Activated CD4-positive, alpha-beta T cell treated with anti-CD3 and anti-CD28 coated beads, Interleukin-2, amount 50 U/mL, for 48 hours (primary cell): Measurements from ENCODE around the gene FBRSL1.

Source experiments
- DNase-seq, 2 experiments: peaks; one replicate each; pipeline ENCODE4 v3.0.0-alpha.2; 2020

Gene FBRSL1

DNA sequence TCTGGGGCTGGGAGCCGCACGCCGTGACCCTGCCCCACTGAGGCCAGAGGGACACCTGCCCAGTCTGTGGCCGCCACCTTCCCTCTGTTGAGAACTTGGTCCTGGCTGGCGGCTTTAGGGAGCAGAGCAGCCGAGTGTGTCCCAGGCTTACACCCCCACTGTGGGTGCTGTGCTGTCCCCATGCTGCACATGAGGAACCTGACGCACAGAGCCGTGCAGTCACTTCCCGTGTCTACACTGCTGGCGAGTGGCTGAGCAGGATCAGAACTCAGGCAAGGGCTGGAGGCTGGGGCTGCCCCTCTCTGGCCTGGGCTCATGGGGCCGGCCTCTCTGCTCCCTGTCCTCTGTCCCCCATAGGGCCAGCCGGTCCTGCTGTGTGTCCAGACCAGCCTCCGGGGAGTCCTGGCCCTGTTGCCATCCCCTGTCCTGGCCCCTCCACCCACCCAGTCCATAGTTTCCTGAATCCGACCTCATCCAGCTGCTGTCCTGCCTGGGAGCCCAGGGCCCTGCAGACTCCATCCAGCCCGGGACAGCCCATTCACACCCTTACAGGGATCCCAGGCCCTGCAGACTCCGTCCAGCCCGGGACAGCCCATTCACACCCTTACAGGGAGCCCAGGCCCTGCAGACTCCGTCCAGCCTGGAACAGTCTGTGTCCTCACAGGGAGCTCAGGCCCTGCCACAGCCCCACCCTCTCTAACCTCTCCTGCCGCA, 10.3 kb downstream of the FBRSL1 start:
- no peak for DNase-seq

DNA sequence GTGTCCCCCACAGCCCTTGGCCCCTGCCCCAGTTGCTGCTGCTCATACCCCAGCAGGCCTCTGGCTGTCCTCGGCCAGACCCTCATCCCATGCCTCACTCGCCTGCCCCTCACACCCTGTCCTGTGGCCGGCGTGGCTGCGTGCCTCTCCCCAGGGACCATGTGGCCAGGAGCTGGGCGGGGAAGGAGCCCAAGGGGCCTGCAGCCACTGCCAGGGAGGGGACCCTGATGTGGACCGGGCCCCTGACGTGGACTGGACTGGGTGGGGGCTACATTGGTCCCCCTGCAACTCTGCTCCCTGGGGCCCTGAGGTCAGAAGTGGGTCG, 10.9 kb downstream of the FBRSL1 start:
- no peak for DNase-seq

DNA sequence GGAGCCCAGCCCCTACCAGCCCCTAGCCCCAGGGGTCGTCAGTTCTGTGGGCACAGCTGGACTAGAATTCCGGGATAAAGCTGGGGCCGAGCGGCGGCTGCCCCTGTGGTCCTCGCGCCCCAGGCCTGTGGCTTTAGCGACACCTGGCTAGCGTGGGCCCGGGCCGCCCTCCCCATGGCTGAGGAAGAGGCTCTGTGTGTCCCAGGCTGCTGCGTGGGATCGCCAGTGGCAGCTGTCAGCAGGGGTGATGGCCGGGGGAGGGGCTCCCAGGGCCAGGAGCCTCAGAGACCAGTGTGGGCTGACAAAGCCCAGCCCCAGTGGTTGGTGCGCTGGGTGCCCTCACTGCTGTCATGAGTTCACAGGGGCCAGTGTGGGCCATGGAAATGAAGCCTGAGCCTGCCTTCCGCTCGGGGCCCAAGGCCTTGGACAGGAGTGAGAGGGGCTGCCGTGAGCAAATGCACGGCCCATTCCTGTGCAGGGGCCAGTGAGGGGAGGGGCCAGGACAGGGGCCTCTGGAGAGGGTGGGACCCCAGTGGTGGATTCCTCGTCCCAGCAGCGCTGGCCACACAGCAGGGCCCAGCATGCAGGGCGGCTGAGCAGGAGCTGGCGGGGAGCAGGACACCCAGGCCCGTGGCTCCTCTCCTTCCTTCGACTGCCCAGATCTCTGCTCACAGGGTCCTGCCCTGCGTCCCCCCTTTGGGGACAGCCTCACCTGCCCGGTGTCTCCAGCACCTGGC, 11.4 kb downstream of the FBRSL1 start:
- DNase-seq = no peak

DNA sequence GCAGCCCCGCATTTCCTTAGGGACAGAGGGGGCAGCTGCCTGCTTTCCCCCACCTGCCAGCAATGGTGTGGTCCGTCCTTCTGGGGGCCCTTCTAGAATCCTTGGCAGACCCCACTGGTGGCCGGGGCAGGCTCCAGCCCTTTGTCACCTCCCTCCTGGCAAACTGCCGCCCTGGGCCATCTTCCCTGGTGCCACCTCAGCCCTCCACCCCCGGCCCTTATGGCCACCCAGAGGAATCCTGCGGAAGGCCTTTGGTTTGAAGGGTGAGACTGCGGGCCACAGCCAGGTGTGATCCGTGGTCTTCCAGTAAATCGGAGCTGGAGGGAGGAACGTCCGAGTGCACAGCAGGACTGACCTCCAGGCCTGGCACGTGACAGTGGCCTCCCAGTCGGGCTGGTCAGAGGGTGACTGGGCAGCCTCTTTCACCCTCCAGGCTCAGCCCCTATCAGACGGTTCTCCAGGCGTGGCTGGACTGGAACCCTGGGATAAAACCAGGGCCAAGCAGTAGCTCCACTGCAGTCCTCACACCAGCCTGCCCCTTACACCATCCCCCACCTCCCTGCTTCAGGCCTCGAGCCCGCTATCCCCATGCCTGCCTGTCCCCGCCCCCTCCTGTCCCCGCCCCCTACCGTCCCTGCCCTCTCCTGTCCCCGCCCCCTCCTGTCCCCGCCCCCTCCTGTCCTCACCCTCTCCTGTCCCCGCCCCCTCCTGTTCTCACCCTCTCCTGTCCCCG, 12.4 kb downstream of the FBRSL1 start:
- no peak for DNase-seq

DNA sequence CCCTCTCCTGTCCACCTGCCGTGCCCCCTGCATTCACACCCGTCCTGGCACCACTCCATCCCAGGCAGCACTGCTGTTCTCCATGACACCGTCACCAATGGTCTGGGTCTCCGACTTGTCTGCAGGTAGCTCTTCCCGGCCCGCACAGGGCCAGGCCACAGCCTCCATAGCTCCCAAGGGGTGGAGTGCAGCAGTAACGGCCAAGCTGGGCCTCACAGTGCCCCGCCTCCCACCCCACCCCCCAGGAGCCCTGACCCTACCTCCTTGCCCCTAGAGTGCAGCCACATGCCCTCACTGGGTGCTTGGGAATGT, 12.9 kb downstream of the FBRSL1 start:
- no peak for DNase-seq

DNA sequence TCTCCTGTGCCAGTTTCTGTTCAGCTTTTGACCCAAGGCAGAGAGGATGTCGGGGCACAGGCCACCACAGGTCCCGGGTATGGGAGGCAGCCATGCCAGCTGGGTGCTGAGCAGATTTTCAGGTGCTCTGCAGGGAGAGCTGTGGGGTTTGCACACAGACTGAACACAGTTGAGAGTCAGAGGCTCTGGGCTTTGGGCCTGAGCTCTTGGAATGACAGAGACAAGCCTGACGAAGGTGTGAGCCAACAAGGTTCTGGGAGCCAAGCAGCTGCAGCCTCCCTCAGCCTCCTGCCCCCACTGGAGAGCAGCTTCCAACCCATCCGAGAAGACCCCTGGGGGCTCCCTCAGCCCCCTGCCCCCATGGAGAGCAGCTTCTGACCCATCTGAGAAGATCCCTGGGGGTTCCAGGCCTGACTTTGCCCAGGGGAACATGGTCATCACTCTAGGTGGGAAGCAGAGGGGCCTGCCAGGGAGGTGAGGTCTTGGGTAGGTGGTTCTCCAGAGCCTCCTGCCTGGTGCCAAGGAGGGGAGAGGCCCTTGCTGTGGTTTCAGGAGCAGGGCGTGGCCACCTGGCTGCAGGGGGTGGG, 13.8 kb downstream of the FBRSL1 start:
- no peak for DNase-seq

DNA sequence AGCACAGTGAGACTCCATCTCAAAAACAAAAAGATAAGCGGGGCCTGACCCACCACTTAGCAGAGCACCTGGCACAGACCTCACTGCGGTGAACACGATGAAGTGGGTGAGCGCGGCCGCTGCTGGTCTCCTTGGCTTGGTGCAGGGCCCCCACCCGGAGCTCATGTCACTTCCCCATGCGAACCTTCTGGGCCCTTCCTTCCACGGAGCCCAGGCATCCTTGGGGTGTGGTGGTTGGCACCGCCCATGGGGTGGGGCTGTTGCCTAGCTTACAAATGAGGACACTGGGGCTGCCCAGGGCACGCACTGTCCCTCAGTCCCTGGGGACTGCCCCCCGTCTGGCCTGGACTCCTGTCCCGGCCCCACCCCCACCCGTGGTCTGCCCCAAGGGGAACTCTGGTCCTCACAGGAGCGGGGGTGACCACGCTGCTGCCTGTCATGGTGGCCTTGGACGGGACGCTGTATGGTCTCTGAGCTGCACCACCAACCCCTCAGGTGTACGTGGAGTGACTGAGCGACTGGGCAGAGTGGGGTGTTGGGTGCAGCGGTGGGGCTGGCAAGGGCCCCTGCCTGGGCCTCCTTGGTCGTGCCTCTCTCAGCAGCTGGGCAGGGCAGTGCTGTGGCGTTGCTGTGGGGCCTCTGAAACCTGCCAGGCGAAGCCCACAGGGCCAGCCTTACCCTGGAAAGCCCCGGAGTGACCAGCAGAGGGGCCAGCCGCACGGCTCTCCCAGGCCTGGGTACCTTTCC, 15.3 kb downstream of the FBRSL1 start:
- DNase-seq = no peak

DNA sequence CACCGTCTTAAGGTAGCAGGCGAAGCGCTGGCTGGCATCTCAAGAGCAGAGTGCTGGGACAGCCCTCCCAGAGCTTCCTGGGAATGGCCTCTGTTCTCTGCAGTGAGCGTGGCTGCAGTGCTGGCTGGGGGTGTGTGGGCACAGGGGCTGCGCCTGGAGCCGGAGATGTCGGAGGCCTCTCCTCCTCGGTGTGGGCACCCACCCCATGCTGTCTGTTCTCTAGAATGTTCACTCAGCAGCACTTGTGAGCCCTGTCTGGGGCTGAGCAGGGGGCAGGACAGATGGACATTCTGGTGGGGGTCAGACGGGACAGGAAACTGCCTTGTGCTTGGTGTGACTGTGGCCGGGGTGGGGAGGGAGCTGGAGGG, 15.9 kb downstream of the FBRSL1 start:
- DNase-seq = no peak

DNA sequence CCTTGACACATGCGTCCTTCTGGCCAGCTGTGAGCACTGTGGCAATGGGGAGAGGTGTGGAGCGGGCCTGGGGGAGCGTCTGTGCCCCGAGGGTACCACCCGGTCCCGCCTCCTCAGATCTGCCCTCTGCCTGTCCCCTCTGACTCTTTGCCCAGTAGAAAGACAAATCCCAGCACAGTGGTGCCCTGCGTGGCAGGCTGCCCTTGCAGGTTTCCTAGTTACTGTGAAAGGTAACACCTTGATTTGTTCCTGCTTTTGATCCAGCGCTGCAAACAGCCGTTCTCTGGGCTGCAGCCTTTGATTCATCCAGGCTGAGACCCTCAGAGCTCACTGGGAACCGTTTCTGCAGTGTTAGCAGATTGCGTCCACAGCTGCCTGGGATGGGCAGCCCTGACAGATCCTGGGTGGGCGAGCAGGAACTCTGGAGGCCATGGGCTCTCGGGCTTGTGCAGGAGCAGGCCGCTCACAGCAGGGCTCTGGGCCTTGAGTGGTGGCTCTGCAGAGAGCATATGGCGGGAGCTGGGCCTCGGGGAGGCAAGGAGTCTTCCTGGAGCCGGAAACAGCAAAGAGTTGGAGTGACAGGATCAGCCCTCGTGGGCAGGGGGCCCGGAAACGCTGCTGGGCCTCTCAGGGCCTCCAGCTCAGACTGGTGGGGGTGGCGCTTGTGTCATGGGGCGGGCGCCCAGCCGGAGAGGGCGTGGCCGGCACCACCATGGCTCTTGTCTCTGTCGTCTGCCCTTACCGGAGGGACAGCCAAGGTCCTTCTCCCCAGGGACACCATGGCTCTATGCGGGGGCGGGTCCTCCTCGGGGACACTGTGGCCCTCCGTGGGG, 16.6 kb downstream of the FBRSL1 start:
- DNase-seq = peak; percentile 75 to 77

DNA sequence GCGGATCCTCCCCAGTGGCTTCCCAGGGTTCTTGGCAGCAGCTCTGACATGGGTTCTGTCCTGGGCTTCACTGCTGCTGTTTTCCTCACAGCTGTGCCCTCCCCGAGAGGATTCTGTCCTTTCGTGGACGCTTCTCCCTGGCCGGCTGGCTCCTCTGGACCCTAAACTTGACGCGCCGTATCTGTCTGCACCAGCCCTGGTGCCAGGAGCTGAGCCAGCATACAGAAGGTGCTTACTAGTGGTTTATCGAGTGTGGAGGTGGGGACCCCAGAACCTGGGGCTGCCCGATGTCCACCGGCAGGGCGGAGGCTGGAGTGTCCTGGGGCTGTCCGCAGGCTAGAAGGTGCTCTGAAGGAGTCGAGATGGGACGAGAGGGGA, 17.2 kb downstream of the FBRSL1 start:
- DNase-seq = no peak

DNA sequence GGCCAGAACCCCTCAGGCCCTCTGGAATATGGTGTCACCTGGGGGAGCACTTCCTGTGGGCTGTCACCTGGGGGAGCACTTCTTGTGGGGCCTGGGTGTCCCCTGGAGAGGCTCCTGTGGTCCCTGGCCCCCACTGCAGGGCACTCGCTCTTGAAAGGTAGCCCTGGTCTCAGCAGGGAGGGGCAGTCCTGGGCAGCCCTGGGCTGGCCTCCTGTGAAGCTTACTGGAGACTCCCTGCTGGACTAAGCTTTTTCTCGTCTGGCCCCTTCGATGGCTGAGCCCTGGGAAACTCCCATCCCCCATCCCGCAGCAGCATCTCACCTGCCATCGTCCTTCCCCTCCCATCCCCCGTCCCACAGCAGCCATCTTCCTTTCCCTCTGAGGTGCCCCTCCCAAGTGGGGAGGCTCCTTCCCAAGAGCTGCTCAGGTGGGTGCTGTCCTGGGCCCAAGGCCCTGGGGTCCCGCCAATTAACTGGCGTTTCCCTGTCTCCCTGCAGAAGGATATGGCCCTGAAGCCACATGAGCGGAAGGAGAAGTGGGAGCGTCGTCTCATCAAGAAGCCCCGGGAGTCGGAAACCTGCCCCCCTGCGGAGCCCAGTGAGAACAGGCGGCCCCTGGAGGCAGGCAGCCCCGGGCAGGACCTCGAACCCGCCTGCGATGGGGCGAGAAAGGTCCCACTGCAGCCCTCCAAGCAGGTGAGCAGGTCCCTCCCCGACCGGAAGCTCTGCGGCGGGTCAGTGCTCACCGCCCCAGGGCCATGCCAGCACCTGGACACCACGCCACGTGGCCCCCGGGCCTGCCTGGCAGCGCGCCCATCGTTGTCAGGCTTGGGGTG, 17.9 kb downstream of the FBRSL1 start:
- DNase-seq = no peak

DNA sequence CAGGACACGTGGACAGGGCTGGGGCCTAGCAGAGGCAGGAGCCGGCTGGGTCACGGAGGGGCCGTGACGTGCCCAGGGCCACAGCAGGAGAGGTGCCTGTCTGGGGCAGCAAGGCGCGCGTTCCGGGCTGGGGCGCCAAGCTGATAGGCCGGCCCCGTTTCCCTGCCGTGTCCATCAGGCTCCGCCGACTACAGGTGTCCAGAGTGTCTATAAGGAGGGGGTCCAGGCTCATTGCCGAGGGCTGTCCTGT, 18.5 kb downstream of the FBRSL1 start:
- DNase-seq = no peak

DNA sequence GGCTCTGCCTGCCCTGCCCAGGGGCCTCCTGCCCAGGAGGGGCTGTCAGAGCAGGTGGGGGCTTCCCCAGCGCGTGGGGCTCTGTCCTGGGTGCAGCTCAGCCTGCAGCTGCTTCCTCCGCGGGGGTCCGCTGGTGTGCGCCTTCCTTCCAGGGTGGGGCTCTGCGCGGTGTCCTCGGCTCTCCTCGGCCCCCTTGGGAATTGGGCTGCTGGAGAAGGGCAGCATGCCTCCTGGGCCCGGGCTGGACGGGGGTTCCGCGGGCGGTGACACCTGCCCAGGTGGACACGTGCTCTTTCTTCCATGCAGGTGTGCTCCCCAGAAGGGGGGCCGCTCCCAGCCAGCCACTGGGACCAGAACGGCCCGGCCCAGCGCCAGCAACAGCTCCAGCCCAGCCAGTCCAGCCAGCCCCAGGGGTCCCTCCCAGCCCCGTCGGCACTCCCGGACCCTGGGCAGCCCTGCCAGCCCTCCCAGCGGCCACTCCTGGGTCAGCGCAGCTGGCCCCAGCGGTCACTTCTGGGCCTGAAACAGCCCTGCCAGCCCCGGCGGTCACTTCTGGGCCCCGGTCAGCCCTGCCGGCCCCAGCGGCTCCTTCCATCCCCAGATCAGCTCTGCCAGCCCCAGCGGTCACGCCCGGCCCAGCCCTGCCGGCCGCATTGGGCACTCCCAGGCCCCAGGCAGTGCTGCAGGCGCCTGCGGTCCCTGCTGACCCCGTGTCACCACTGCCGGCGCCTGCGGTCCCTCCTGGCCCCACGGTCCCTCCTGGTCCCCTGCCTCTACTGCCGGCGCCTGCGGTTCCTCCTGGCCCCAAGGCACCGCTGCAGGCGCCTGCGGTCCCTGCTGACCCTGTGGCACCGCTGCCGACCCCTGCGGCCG, 19.1 kb downstream of the FBRSL1 start:
- no peak for DNase-seq

DNA sequence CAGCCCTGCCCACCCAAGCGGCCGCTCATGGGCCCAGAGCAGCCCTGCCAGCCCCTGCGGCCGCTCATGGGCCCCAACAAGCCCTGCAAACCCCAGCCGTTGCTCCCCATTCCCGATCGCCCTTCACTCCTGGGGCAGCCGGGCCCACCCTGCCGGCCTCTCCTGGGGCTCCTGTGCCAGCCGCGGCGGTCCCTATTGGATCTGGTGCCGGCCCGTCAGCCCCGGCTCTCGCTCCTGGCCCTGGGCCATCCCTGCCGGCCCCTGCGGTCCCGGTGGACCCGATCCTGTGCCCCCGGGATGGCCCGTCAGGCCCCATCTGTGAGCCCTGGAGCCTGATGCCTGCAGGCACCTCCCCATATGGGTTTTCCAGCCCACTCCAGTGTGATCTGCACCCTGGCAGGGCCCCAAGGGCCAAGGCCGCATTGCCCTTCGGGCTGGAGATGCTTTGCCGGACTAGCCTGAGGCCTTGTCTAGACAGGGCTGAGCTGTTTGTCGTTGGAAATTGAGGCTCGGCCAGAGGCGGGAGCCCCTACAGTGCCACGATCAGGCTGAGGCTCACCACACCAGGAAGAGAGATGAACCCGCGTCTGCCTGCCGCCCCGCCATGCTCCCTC, 20.3 kb downstream of the FBRSL1 start:
- no peak for DNase-seq

DNA sequence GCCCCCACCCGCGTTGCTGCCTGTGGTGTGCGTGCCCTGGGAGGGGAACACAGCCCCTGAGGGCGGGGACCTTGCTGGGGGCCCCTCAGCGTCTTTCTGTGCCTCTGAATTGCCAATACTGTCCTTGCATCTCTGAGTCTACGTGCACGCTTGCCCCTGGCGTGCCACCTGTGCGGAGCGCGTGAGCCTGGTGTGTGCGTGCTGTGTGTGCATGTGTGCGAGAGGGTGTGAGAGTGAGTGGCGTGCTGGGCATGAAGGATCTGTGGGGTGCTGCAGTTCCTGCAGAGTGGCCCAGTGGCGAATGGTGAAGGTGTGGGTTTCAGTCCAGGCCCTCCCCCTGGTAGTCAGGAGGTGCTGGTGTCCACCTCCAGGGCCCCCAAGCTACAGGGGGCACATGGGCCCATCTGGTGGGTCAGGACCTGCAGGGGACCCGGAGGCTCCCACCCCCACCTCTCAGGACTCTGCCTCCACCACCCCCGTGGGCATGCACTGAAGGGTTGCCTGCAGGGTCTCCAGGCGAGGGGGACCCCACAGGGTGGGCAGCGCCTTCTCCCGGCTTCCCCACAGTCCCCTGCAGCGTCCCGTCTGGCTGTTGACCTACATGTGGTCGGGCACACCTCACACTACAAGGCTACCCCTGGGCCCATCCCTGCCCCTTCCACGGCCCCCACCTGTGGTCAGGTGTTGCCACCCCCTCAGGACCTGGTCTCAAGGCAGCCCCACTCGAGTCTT, 21.0 kb downstream of the FBRSL1 start:
- DNase-seq = no peak

DNA sequence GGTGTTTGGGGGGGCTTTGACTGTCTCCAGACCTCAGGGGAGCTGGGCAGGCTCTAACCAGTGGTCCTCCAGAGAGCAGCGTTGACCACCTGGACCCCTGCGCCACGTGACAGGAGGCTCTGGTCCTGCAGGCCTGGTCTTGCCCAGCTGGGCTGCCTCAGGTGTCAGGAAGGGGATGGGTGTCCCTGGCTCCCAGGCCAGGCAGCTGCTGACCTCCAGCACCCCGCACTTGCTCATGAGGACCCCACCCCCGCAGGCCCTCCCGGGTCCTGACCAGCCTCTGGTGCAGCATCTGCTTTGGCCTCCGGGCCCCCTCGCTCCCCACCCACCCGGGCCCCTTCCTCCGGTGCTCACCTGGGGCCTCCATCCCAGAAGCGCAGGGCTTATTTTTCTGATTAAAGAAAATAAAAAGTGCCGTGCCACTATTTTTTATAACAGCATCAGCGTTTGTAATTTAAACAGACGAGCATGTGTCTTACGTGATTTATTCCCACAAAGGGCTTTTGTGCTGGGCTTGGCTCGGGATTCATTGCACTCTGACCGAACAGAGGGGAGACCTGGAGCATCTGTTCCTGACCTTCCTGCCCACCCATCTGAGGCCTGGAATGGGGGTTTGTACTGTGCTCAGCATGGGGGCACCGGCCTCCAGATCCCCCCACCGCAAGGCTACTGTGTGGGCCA, 21.7 kb downstream of the FBRSL1 start:
- no peak for DNase-seq

DNA sequence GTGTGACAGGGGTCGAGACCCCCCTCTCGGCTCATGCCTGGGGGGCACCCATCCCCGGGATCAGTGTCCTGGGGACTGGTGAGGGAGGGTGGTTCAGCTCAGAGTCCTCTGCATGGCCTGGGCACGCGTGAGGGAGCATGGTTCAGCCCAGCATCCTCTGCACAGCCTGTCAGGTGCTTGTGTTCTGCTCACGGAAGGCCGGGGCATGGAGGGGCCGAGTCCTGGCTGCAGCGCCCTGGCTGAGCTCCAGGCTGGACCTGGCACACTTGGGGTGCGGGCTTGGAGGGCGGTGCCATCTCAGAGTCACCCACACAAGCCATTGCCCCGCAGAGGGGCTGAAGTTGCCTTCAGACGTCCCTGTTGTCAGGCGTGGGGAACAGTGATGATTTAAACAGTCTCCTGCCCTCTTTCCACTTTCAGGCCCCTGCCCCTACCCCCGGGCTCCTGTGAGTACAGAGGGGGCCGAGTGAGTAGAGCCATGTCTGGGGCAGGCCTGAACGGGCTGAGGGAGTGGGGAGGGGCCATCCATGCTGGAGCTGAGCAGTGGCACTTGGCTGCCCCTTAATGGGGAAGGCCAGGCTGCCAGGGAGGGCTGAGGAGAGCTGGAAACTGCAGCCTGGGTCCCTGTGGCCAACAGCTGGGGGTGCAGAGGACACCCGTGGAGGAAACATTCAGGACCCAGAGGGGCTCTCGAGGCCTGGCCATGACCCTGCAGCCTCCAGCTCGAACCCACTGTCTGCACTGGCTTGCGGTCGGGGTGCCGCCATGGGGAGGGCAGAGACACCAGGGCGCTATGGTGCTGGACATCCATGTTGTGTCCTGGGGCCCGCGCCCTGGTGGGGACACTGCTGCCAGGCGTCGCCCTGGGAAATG, 22.5 kb downstream of the FBRSL1 start:
- no peak for DNase-seq

DNA sequence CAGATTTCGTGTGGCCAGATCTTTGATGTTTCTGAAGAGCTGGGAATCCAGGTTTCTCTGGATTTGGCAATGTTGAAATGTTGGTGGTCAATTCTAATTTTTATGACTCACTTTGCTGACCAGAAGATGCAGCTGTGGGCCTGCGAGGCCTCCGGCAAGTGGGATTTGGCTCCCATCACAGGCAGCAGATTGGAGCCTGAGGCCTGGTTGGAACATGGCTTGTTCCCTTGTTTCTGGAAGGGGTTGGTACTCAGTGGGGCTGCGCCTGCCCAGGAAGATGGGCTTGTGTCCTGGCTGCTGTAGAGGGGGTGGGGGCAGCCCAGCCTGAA, 23.1 kb downstream of the FBRSL1 start:
- no peak for DNase-seq
